Hair follicular keratinocyte (primary cell): Measurements from ENCODE around the gene TRIM49C. TPM values are rescaled to one million over a fixed set of nuclear protein-coding genes. Genes with fewer than 3 reads are reported as not detected.

Source experiments
- total RNA-seq: library from RNA; depleted of rRNA; stranded (reverse); fragments of >200 nt; gene quantifications from 2 replicates; pipeline ENCODE4 v1.2.3, GENCODE V29; 2015

Gene TRIM49C, protein sequence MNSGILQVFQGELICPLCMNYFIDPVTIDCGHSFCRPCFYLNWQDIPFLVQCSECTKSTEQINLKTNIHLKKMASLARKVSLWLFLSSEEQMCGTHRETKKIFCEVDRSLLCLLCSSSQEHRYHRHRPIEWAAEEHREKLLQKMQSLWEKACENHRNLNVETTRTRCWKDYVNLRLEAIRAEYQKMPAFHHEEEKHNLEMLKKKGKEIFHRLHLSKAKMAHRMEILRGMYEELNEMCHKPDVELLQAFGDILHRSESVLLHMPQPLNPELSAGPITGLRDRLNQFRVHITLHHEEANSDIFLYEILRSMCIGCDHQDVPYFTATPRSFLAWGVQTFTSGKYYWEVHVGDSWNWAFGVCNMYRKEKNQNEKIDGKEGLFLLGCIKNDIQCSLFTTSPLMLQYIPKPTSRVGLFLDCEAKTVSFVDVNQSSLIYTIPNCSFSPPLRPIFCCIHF
- not detected in 2 replicates for total RNA-seq

DNA sequence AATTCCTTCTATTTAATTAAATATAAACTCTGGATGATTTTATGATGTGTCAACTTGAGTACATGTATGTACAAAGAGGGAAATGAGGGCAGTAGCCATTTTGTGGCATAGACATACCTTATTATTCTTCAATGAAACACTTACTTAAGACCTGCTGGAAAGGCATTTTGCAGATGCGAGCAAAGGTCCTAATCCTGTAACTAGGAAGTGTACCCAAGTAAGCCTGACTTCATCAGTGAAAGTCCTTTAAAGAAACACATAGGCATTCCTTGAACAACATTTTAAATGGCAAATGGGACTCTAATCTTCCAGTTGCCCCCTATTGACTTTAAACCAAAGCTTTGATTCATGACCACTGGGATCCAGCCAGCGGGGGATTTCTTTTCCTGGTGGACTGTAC, at the start of gene TRIM49C:
TSS of gene TRIM49C (plus strand) at position 301 of the 400 bp plus-strand sequence. CDS start 4,106 bp downstream, outside the sequence.

DNA sequence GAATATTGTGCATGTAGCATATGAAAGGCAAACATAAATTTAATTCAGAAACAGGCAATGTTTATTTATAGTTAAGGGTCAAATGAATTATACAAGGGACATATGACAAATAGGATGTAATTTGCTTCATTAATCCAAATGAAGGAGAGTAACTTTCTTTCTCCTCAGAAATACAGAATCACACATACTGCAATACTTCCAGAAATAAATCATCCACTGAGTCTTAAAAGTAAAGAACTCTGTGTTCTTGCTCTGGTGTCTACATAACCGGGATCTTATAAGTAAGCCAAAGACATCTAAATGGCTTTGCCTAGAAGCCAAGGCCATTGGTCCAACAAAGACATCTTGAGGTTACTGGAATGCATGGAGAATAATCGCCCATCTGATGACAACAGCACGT, 54.7 kb downstream of the TRIM49C start, which contains the start of gene UBTFL1:
TSS of gene UBTFL1 (plus strand) at position 301 of the 400 bp plus-strand sequence. CDS start at position 301, 0 bp downstream.

Other genes with a start within 250 kb of the TRIM49C start
- gene TRIM49, start 222.5 kb upstream of the TRIM49C start, total RNA-seq = not detected in 2 replicates
- gene TRIM64B, start 152.6 kb upstream of the TRIM49C start, total RNA-seq = not detected in 2 replicates
- not detected in 2 replicates for gene TRIM49D1, start 108.9 kb upstream of the TRIM49C start, total RNA-seq
- not detected in 2 replicates for gene TRIM49D2, start 107.0 kb upstream of the TRIM49C start, total RNA-seq
- gene TRIM64, start 65.1 kb upstream of the TRIM49C start, total RNA-seq = not detected in 2 replicates
- gene UBTFL1, start 54.8 kb downstream of the TRIM49C start, total RNA-seq = not detected in 2 replicates
- not detected in 2 replicates for gene NAALAD2, start 103.6 kb downstream of the TRIM49C start, total RNA-seq
- gene CHORDC1, start 191.9 kb downstream of the TRIM49C start, total RNA-seq = 13.9 and 41.0 TPM in 2 replicates